ENCODE data around the gene ABCA12. TPM values are rescaled to one million over a fixed set of nuclear protein-coding genes. Genes with fewer than 3 reads are reported as not detected.

The ABCA12 gene
- total RNA-seq, 2 donors from 2014 or later: 0.07 TPM; not detected in 1

- H3K36me3 ChIP-seq (ENCODE audit: control insufficient read depth, insufficient read depth, low read length): no peaks in the 10 kb centered on the region
- H3K4me1 Mint-ChIP-seq: no peaks in the 10 kb centered on the region
- H3K9me3 Mint-ChIP-seq: no peaks in the 10 kb centered on the region
- no peaks in the 10 kb centered on the region for H3K9me3 ChIP-seq (ENCODE audit: control insufficient read depth, low read length)
- 89 to 93% methylated on average over 3 of the region's 3 CpGs for WGBS, 2 experiments (ENCODE audit: insufficient coverage in 1 of 2, insufficient read length in 1 of 2)
- H3K27ac ChIP-seq (ENCODE audit: low read depth, low read length): no peak overlapping the region
- H3K4me3 Mint-ChIP-seq: no peak overlapping the region
- H3K27me3 ChIP-seq (ENCODE audit: control insufficient read depth, insufficient read depth, low read length, poor library complexity, severe bottlenecking): no peaks in the 10 kb centered on the region
- H3K4me1 ChIP-seq (ENCODE audit: control insufficient read depth, insufficient read depth, low read length): no peaks in the 10 kb centered on the region
- no peak overlapping the region for H3K27ac Mint-ChIP-seq
- no peak overlapping the region for H3K9ac ChIP-seq (ENCODE audit: extremely low read depth, low read length, poor library complexity, severe bottlenecking)
- no peak for DNase-seq
- no peak overlapping the region for H3K4me3 ChIP-seq (ENCODE audit: low read length)
- H3K27me3 Mint-ChIP-seq (ENCODE audit: insufficient read depth): no peaks in the 10 kb centered on the region
- TF ChIP-seq CTCF (conservative IDR thresholded peaks at IDR 0.05): no peak
- no peaks in the 10 kb centered on the region for H3K36me3 Mint-ChIP-seq (ENCODE audit: low read depth)
Measured at GRCh38 chr2:215145611-215146010, 7.2 kb upstream of the ABCA12 start.

- H3K4me3 ChIP-seq (ENCODE audit: low read length): no peak overlapping the region
- Mint-ChIP-seq H3K27ac (no peak overlapping the region), H3K4me3 (no peak overlapping the region), H3K9me3 (no peaks in the 10 kb centered on the region), H3K36me3 (ENCODE audit: low read depth) (no peaks in the 10 kb centered on the region), H3K27me3 (ENCODE audit: insufficient read depth) (no peaks in the 10 kb centered on the region), H3K4me1 (no peaks in the 10 kb centered on the region)
- no peak overlapping the region for H3K9ac ChIP-seq (ENCODE audit: extremely low read depth, low read length, poor library complexity, severe bottlenecking)
- WGBS, 2 experiments (ENCODE audit: insufficient coverage in 1 of 2, insufficient read length in 1 of 2): 90% methylated on average over 4 of the region's 5 CpGs; no CpG with 5 or more reads in 1 of the 2 experiments
- no peaks in the 10 kb centered on the region for H3K36me3 ChIP-seq (ENCODE audit: control insufficient read depth, insufficient read depth, low read length)
- no peaks in the 10 kb centered on the region for H3K4me1 ChIP-seq (ENCODE audit: control insufficient read depth, insufficient read depth, low read length)
- H3K27ac ChIP-seq (ENCODE audit: low read depth, low read length): no peak overlapping the region
- H3K9me3 ChIP-seq (ENCODE audit: control insufficient read depth, low read length): no peaks in the 10 kb centered on the region
- no peak for TF ChIP-seq CTCF (conservative IDR thresholded peaks at IDR 0.05)
- H3K27me3 ChIP-seq (ENCODE audit: control insufficient read depth, insufficient read depth, low read length, poor library complexity, severe bottlenecking): no peaks in the 10 kb centered on the region
- no peak for DNase-seq
Measured at GRCh38 chr2:215144106-215144875, 5.9 kb upstream of the ABCA12 start.

- DNase-seq: no peak
- H3K9me3 ChIP-seq (ENCODE audit: control insufficient read depth, low read length): no peaks in the 10 kb centered on the region
- Mint-ChIP-seq H3K36me3 (ENCODE audit: low read depth) (no peaks in the 10 kb centered on the region), H3K27me3 (ENCODE audit: insufficient read depth) (no peaks in the 10 kb centered on the region), H3K4me3 (no peak overlapping the region), H3K27ac (no peak overlapping the region), H3K9me3 (no peaks in the 10 kb centered on the region), H3K4me1 (no peaks in the 10 kb centered on the region)
- H3K27me3 ChIP-seq (ENCODE audit: control insufficient read depth, insufficient read depth, low read length, poor library complexity, severe bottlenecking): no peaks in the 10 kb centered on the region
- H3K4me1 ChIP-seq (ENCODE audit: control insufficient read depth, insufficient read depth, low read length): no peaks in the 10 kb centered on the region
- no peak overlapping the region for H3K9ac ChIP-seq (ENCODE audit: extremely low read depth, low read length, poor library complexity, severe bottlenecking)
- H3K4me3 ChIP-seq (ENCODE audit: low read length): no peak overlapping the region
- H3K27ac ChIP-seq (ENCODE audit: low read depth, low read length): no peak overlapping the region
- TF ChIP-seq CTCF (conservative IDR thresholded peaks at IDR 0.05): no peak
- H3K36me3 ChIP-seq (ENCODE audit: control insufficient read depth, insufficient read depth, low read length): no peaks in the 10 kb centered on the region
Measured at GRCh38 chr2:215143458-215143857, 5.0 kb upstream of the ABCA12 start.

Data from endodermal cell (in vitro differentiated cells).